WTC11 (cell line): ENCODE results near the gene PEAK1. TPM values are rescaled to one million over a fixed set of nuclear protein-coding genes. Genes with fewer than 3 reads are reported as not detected.
A peak's percentile ranks its signal among the peaks of the same experiment; 100 is the strongest.

Experiments
- ATAC-seq: fragments of 200-7000 bp; cut with Tn5 transposase; 2 replicates; pipeline ENCODE4 v1.10.0; 2021; ENCODE audit warnings: mild to moderate bottlenecking, moderate library complexity
- CTCF ChIA-PET: fragments of 300-600 bp; sonication (Branson Sonifier 250); formaldehyde crosslinking; loops from one replicate; lab custom pipeline; 2021; ENCODE audit warnings: antibody characterized with exemption; lab: Charles Lee
- POLR2A ChIA-PET: fragments of 350-600 bp; sonication (Branson Sonifier 250); formaldehyde crosslinking; loops from one replicate; lab custom pipeline; 2021; ENCODE audit warnings: antibody characterized with exemption; lab: Charles Lee
- DNase-seq: peaks from one replicate; pipeline ENCODE4 v3.0.0; 2021; ENCODE audit warnings: low spot score
- H3K27ac Mint-ChIP-seq: 2 replicates; pipeline ENCODE4 v1.8.0; 2021; ENCODE audit warnings: mixed read lengths
- H3K27me3 Mint-ChIP-seq: 2 replicates; pipeline ENCODE4 v1.8.0; 2021; ENCODE audit warnings: low read depth, mild to moderate bottlenecking, moderate library complexity, mixed read lengths
- H3K36me3 Mint-ChIP-seq: 2 replicates; pipeline ENCODE4 v1.8.0; 2021; ENCODE audit warnings: mixed read lengths
- H3K4me1 Mint-ChIP-seq: 2 replicates; pipeline ENCODE4 v1.8.0; 2022; ENCODE audit warnings: mixed read lengths
- H3K4me3 Mint-ChIP-seq: 2 replicates; pipeline ENCODE4 v1.8.0; 2021; ENCODE audit warnings: mild to moderate bottlenecking, moderate library complexity, mixed read lengths
- H3K9me3 Mint-ChIP-seq: 2 replicates; pipeline ENCODE4 v1.8.0; 2021; ENCODE audit warnings: mixed read lengths
- EMX1 ChIP-seq: fragments of 250-450 bp; sonication (Bioruptor Pico); IDR thresholded peaks from 2 replicates; pipeline ENCODE4 v1.8.0; 2021; ENCODE audit warnings: mild to moderate bottlenecking
- FOXK1 ChIP-seq: sonication (generic); formaldehyde crosslinking; IDR thresholded peaks from 2 replicates; pipeline ENCODE4 v1.8.0; 2022; ENCODE audit warnings: mild to moderate bottlenecking, moderate library complexity, missing genetic modification reagents
- FOXP1 ChIP-seq: sonication (generic); formaldehyde crosslinking; IDR thresholded peaks from 2 replicates; pipeline ENCODE4 v1.8.0; 2022; ENCODE audit warnings: missing genetic modification reagents, mild to moderate bottlenecking, moderate library complexity, borderline replicate concordance
- GRHL2 ChIP-seq: fragments of 250-450 bp; sonication (Bioruptor Pico); IDR thresholded peaks from 2 replicates; pipeline ENCODE4 v1.8.0; 2022; ENCODE audit warnings: mild to moderate bottlenecking, moderate library complexity; ENCODE audit not compliant: insufficient replicate concordance, severe bottlenecking
- GTF2I ChIP-seq: fragments of 250-450 bp; sonication (Bioruptor Pico); conservative IDR thresholded peaks from 2 replicates; pipeline ENCODE4 v1.4.0; 2021; ENCODE audit warnings: mild to moderate bottlenecking
- JUN ChIP-seq: sonication (generic); formaldehyde crosslinking; IDR thresholded peaks from 2 replicates; pipeline ENCODE4 v1.8.0; 2023; ENCODE audit warnings: mild to moderate bottlenecking, missing genetic modification reagents
- NFE2L1 ChIP-seq: sonication (generic); formaldehyde crosslinking; IDR thresholded peaks from 2 replicates; pipeline ENCODE4 v1.8.1; 2023; ENCODE audit warnings: missing genetic modification reagents
- NR2C2 ChIP-seq: sonication (generic); formaldehyde crosslinking; IDR thresholded peaks from 2 replicates; pipeline ENCODE4 v1.8.0; 2022; ENCODE audit warnings: mild to moderate bottlenecking, missing genetic modification reagents
- RELA ChIP-seq: sonication (generic); formaldehyde crosslinking; IDR thresholded peaks from 2 replicates; pipeline ENCODE4 v1.8.1; 2022; ENCODE audit warnings: missing genetic modification reagents, mild to moderate bottlenecking, borderline replicate concordance
- RORB ChIP-seq: fragments of 250-450 bp; sonication (Bioruptor Pico); IDR thresholded peaks from 2 replicates; pipeline ENCODE4 v1.9.0; 2021; ENCODE audit warnings: mild to moderate bottlenecking
- TEAD4 ChIP-seq: sonication (generic); formaldehyde crosslinking; IDR thresholded peaks from 2 replicates; pipeline ENCODE4 v1.8.0; 2022; ENCODE audit warnings: mild to moderate bottlenecking, missing genetic modification reagents
- ZBTB21 ChIP-seq: sonication (generic); formaldehyde crosslinking; IDR thresholded peaks from 2 replicates; pipeline ENCODE4 v1.8.1; 2023; ENCODE audit warnings: mild to moderate bottlenecking, missing genetic modification reagents, borderline replicate concordance
- ZNF121 ChIP-seq: sonication (generic); formaldehyde crosslinking; IDR thresholded peaks from 2 replicates; pipeline ENCODE4 v1.8.0; 2023; ENCODE audit warnings: missing genetic modification reagents
- ZNF138 ChIP-seq: sonication (generic); formaldehyde crosslinking; conservative IDR thresholded peaks from 2 replicates; pipeline ENCODE4 v1.8.1; 2022; ENCODE audit warnings: mild to moderate bottlenecking, moderate library complexity, missing genetic modification reagents
- ZNF232 ChIP-seq: sonication (generic); formaldehyde crosslinking; IDR thresholded peaks from 2 replicates; pipeline ENCODE4 v1.8.0; 2022; ENCODE audit warnings: mild to moderate bottlenecking, missing genetic modification reagents
- ZNF317 ChIP-seq: sonication (generic); formaldehyde crosslinking; IDR thresholded peaks from 2 replicates; pipeline ENCODE4 v1.8.1; 2023; ENCODE audit warnings: low read depth, mild to moderate bottlenecking, moderate library complexity, missing genetic modification reagents, borderline replicate concordance
- ZNF396 ChIP-seq: fragments of 250-450 bp; sonication (Bioruptor Pico); IDR thresholded peaks from 2 replicates; pipeline ENCODE4 v1.8.0; 2021; ENCODE audit warnings: mild to moderate bottlenecking, moderate library complexity, borderline replicate concordance
- ZNF416 ChIP-seq: fragments of 250-450 bp; sonication (Bioruptor Pico); IDR thresholded peaks from 2 replicates; pipeline ENCODE4 v1.9.0; 2021; ENCODE audit warnings: mild to moderate bottlenecking, inconsistent platforms
- ZNF671 ChIP-seq: fragments of 250-450 bp; sonication (Bioruptor Pico); IDR thresholded peaks from 2 replicates; pipeline ENCODE4 v1.8.0; 2021; ENCODE audit warnings: mild to moderate bottlenecking
- total RNA-seq: library from RNA; stranded (reverse); gene quantifications from 3 replicates; pipeline ENCODE4 v1.2.3, GENCODE V29; 2021
- TF ChIP-seq, protein P1 (sequence below): fragments of 250-450 bp; sonication (Bioruptor Pico); IDR thresholded peaks from 2 replicates; pipeline ENCODE4 v1.9.0; 2021; ENCODE audit warnings: mild to moderate bottlenecking
- TF ChIP-seq, protein P2 (sequence below): fragments of 250-450 bp; sonication (Bioruptor Pico); IDR thresholded peaks from 2 replicates; pipeline ENCODE4 v1.9.0; 2021; ENCODE audit warnings: mild to moderate bottlenecking, borderline replicate concordance
- TF ChIP-seq, protein P3 (sequence below): sonication (generic); formaldehyde crosslinking; conservative IDR thresholded peaks from 2 replicates; pipeline ENCODE4 v1.8.1; 2022; ENCODE audit warnings: mild to moderate bottlenecking, missing genetic modification reagents
- TF ChIP-seq, protein P4 (sequence below): fragments of 200-600 bp; IDR thresholded peaks from 2 replicates; pipeline ENCODE4 v1.8.0; 2022; ENCODE audit warnings: antibody characterized with exemption
- TF ChIP-seq, protein P5 (sequence below): sonication (generic); formaldehyde crosslinking; IDR thresholded peaks from 2 replicates; pipeline ENCODE4 v1.8.1; 2023; ENCODE audit warnings: mild to moderate bottlenecking, missing genetic modification reagents, moderate library complexity

Gene PEAK1
- total RNA-seq, 1 experiment from 2014 or later: 49.0 TPM

DNA sequence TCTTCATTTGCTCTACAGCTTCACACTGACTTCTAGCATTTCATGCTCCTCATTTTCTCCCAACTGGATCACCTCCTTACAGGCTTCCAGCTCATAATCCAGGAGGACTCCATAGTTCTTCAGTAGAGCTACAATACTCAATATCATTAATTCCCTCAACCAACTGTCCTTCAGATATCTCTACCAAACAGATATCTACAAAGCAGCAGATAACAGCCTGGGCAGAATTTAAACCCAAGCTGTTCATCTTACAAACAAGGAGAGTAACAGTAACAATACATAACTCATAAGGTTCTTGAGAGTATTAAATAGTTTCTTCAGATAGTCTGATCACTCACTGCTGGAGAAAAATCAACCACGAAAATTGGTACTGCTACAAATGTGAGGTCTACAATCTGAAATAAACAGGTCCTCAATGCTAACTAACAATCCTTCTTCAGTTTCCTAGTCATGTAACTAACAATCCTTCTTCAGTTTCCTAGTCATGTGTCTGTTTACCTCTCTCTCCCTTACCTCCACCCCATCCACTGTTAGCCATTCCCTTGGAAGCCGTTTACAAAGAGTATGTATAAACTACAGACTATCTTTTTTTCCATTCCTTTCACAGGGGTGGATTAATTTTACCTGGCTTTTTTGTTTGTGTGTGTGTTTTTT lies 5.0 kb downstream of the PEAK1 start (continued):
- TF ChIP-seq, protein P1, sequence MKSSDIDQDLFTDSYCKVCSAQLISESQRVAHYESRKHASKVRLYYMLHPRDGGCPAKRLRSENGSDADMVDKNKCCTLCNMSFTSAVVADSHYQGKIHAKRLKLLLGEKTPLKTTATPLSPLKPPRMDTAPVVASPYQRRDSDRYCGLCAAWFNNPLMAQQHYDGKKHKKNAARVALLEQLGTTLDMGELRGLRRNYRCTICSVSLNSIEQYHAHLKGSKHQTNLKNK: no peak
- no peak for TF ChIP-seq ZNF671 (CRISPR knock-in tag)
- TF ChIP-seq JUN (CRISPR knock-in tag): no peak
- TF ChIP-seq FOXP1 (CRISPR knock-in tag): no peak
- TF ChIP-seq ZNF317: no peak
- TF ChIP-seq, protein P2, sequence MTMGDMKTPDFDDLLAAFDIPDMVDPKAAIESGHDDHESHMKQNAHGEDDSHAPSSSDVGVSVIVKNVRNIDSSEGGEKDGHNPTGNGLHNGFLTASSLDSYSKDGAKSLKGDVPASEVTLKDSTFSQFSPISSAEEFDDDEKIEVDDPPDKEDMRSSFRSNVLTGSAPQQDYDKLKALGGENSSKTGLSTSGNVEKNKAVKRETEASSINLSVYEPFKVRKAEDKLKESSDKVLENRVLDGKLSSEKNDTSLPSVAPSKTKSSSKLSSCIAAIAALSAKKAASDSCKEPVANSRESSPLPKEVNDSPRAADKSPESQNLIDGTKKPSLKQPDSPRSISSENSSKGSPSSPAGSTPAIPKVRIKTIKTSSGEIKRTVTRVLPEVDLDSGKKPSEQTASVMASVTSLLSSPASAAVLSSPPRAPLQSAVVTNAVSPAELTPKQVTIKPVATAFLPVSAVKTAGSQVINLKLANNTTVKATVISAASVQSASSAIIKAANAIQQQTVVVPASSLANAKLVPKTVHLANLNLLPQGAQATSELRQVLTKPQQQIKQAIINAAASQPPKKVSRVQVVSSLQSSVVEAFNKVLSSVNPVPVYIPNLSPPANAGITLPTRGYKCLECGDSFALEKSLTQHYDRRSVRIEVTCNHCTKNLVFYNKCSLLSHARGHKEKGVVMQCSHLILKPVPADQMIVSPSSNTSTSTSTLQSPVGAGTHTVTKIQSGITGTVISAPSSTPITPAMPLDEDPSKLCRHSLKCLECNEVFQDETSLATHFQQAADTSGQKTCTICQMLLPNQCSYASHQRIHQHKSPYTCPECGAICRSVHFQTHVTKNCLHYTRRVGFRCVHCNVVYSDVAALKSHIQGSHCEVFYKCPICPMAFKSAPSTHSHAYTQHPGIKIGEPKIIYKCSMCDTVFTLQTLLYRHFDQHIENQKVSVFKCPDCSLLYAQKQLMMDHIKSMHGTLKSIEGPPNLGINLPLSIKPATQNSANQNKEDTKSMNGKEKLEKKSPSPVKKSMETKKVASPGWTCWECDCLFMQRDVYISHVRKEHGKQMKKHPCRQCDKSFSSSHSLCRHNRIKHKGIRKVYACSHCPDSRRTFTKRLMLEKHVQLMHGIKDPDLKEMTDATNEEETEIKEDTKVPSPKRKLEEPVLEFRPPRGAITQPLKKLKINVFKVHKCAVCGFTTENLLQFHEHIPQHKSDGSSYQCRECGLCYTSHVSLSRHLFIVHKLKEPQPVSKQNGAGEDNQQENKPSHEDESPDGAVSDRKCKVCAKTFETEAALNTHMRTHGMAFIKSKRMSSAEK (CRISPR knock-in tag): no peak
- TF ChIP-seq FOXK1 (CRISPR knock-in tag): no peak
- TF ChIP-seq ZNF416 (CRISPR knock-in tag): no peak
- no peak for TF ChIP-seq EMX1 (CRISPR knock-in tag)
- TF ChIP-seq, all 79 proteins: peak for 0

DNA sequence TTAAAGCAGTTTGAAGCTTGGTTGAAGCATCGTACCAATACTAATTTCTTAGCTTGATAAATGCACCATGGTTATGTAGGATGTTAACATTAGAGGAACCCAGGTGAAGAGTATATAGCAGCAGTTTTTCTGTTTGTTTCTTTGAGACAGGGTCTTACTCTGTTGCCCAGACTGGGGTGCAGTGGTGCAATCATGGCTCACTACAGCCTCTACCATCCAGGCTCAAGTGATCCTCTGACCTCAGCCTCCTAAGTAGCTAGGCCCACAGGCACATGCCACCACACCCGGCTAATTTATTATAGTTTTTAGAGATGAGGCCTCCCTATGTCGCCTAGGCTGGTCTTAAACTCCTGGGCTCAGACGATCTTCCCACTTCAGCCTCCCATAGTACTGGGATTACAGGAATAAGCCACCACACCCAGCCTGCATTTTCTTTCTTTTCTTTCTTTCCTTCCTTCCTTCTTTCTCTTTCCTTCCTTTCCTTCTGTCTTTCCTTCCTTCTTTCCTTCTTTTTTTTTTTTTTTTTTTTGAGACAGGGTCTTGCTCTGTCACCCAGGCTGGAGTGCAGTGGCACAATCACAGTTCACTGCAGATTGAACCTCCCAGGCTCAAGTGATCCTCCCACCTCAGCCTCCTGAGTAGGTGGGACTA lies 6.1 kb downstream of the PEAK1 start:
- TF ChIP-seq ZNF121 (CRISPR knock-in tag) (peak; percentile 57; the same call in 1 of the 2 replicates), NFE2L1 (CRISPR knock-in tag) (no peak), ZNF416 (CRISPR knock-in tag) (no peak), NR2C2 (no peak)
- no peak for DNase-seq
- H3K4me3 Mint-ChIP-seq: no peak overlapping the region
- H3K9me3 Mint-ChIP-seq: no peaks in the 10 kb centered on the region
- H3K4me1 Mint-ChIP-seq: peaks cover 40% of the 10 kb centered on the region
- no peak for ATAC-seq
- ChIA-PET POLR2A (interaction anchor here (0.6 kb wide), 1 partner anchor 116 kb away, joined by 5 read pairs; no protein-coding TSS in a partner anchor), CTCF (no interaction called here)
- no peaks in the 10 kb centered on the region for H3K36me3 Mint-ChIP-seq
- no peaks in the 10 kb centered on the region; the same call in none of the 2 replicates for H3K27me3 Mint-ChIP-seq
- H3K27ac Mint-ChIP-seq: no peak overlapping the region

DNA sequence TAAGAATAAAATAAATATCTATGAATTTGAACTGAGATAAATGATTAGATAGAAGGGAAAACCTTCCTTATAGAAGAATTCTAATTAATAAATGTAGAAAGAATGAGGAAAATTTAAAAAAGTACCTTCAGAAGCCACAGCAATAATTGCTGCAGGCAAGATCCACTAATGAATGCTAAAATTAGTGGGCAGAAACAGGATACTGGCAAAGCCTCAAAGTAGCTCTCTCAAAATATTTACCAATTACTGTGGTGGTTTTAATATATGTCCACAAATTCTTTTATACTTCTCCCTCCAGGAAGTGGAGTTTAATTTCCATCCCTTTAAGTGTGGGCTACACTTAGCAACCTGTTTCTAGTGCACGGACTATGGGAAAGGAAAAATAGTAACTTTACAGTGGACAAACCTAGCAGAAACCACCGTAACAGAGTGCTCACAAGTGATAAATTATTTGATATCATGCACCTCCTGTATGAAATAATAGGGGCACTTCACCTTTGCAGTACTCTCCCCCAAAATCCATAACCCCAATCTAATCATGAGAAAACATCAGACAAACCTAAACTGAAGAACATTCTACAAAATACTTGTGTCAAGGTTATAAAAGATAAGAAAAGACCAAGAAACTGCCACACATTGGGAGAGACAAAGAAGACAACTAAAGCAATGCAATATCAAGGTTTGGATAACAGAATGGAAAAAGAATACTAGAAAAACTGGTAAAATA lies 6.8 kb downstream of the PEAK1 start:
- Mint-ChIP-seq H3K27ac (no peak overlapping the region), H3K9me3 (no peaks in the 10 kb centered on the region), H3K27me3 (no peaks in the 10 kb centered on the region; the same call in 1 of the 2 replicates), H3K4me3 (no peak overlapping the region), H3K4me1 (peaks cover 34% of the 10 kb centered on the region), H3K36me3 (no peaks in the 10 kb centered on the region)
- POLR2A ChIA-PET: interaction anchor here (0.6 kb wide), 1 partner anchor 116 kb away, joined by 5 read pairs; no protein-coding TSS in a partner anchor
- ATAC-seq (no peak), DNase-seq (no peak)
- CTCF ChIA-PET: no interaction called here
- TF ChIP-seq RORB (CRISPR knock-in tag) (no peak), ZNF396 (CRISPR knock-in tag) (no peak), GTF2I (no peak), ZNF138 (CRISPR knock-in tag) (no peak), GRHL2 (no peak), TEAD4 (CRISPR knock-in tag) (no peak), RELA (no peak), ZNF232 (CRISPR knock-in tag) (no peak), ZBTB21 (CRISPR knock-in tag) (no peak)
- TF ChIP-seq, protein P3, sequence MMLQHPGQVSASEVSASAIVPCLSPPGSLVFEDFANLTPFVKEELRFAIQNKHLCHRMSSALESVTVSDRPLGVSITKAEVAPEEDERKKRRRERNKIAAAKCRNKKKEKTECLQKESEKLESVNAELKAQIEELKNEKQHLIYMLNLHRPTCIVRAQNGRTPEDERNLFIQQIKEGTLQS: no peak
- TF ChIP-seq, protein P4, sequence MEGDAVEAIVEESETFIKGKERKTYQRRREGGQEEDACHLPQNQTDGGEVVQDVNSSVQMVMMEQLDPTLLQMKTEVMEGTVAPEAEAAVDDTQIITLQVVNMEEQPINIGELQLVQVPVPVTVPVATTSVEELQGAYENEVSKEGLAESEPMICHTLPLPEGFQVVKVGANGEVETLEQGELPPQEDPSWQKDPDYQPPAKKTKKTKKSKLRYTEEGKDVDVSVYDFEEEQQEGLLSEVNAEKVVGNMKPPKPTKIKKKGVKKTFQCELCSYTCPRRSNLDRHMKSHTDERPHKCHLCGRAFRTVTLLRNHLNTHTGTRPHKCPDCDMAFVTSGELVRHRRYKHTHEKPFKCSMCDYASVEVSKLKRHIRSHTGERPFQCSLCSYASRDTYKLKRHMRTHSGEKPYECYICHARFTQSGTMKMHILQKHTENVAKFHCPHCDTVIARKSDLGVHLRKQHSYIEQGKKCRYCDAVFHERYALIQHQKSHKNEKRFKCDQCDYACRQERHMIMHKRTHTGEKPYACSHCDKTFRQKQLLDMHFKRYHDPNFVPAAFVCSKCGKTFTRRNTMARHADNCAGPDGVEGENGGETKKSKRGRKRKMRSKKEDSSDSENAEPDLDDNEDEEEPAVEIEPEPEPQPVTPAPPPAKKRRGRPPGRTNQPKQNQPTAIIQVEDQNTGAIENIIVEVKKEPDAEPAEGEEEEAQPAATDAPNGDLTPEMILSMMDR: no peak
- TF ChIP-seq, protein P5, sequence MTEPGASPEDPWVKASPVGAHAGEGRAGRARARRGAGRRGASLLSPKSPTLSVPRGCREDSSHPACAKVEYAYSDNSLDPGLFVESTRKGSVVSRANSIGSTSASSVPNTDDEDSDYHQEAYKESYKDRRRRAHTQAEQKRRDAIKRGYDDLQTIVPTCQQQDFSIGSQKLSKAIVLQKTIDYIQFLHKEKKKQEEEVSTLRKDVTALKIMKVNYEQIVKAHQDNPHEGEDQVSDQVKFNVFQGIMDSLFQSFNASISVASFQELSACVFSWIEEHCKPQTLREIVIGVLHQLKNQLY (CRISPR knock-in tag): no peak
